ENCODE measurements around the gene SCAF8.
"Not testable (repeated sequence)": the region's sequence is repeated elsewhere in the genome, so short reads cannot be mapped to it uniquely, and the experiment has no call there.

SCAF8 gene

DNA sequence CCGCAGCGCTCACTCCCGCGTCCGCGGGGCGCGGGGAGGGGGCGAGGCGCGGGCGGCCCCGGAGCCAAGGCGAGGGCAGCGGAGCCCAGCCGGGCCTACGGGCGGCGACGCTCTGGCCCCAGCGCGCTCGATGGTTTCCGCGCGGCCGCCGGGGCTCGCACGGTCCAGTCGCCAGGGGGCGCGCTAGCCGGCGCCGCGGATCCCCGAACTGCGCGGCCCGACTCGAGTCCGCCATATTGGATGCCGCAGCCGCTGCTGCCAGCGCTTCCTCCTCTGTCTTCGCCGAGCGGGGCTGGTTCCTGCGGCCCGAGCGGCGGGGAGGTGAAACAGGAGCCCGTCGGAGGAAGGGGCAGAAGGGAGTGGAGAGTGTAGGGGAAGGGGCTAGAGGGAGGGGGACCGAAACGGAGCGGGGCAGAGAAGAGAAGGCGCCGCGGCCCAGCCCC, at the start of gene SCAF8:
Gene SCAF8, plus strand, starts transcription at position 234 of the 443 bp plus-strand sequence. CDS start 485 bp downstream, outside the sequence.
- in situ Hi-C loops (cut with HindIII; ENCODE audit: low pct_unique_long_range_greater_than_20kb, low sequenced_read_pairs): no loop called here
- DNase-seq (ENCODE audit: low read depth in 1 of 2, low spot score in 1 of 2): peak; percentile 50 to 84
- TF ChIP-seq JUND (IDR thresholded peaks at IDR 0.05; ENCODE audit: low read depth): no peak

DNA sequence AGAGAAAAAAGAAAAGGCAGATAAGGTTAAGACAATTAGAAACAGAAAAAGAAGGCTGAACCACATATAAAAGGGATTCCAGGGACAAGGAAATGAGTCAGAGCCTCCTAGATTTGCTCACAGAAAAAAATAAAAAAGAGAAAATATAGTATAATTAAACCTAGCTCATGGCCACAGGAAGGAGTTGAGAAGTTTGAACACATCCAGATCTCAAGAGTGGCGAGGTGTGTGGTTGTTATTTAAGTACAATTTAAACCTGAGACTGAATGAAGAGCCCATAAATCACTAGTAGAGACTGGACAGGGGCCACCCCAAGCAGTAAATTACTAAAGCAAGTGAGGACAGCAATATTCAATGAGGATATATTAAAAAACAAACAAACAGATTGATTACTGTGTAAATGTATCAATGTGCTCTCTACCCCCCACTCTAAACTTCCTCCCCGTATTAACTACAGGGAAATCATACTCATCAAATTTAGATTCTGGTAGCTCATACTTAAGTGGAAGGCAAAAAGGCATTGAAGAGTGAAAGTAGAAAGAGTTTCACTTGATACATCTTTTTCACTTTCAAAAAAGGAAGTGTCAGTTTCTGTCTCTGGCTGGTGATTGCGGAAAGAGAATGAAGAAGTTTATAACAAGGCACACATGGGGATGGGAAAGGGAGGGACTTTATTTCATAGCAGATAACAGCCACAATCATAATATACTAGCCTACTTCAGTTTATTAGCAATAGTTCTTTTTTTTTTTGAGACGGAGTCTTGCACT, 49.3 kb upstream of the SCAF8 start:
- no peak for DNase-seq (ENCODE audit: low read depth in 1 of 2, low spot score in 1 of 2)
- in situ Hi-C loops (cut with HindIII; ENCODE audit: low pct_unique_long_range_greater_than_20kb, low sequenced_read_pairs): no loop called here
- TF ChIP-seq JUND (IDR thresholded peaks at IDR 0.05; ENCODE audit: low read depth): no peak

- TF ChIP-seq JUND (IDR thresholded peaks at IDR 0.05; ENCODE audit: low read depth): no peak
- in situ Hi-C loops (cut with HindIII; ENCODE audit: low pct_unique_long_range_greater_than_20kb, low sequenced_read_pairs): no loop called here
- DNase-seq (ENCODE audit: low read depth in 1 of 2, low spot score in 1 of 2): no peak
Measured at GRCh38 chr6:154686162-154686561, 47.1 kb upstream of the SCAF8 start.

GRCh38 chr6:154689493-154690255, 43.5 kb upstream of the SCAF8 start:
- DNase-seq (ENCODE audit: low read depth in 1 of 2, low spot score in 1 of 2): no peak
- in situ Hi-C loops (cut with HindIII; ENCODE audit: low pct_unique_long_range_greater_than_20kb, low sequenced_read_pairs): no loop called here
- TF ChIP-seq JUND (IDR thresholded peaks at IDR 0.05; ENCODE audit: low read depth): no peak

DNA sequence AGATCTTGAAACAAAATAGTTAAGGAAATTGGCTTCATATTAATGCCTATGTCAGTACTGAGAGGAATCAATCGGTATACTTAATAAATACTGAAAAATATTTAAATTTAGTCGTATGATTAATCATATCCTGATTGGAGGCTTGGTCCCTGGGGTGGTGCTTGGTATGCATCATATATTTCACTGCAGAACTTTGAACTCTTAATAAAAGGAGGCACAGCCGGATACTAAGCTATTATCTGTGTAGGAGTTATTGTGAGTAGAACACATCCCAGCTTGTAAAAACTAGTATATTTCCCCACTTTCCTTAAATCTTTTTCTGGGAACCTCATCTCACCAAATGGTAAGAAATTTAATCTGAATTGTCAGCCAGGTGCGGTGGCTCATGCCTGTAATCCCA, 42.4 kb upstream of the SCAF8 start:
- no peak for DNase-seq (ENCODE audit: low read depth in 1 of 2, low spot score in 1 of 2)
- in situ Hi-C loops (cut with HindIII; ENCODE audit: low pct_unique_long_range_greater_than_20kb, low sequenced_read_pairs): no loop called here
- no peak for TF ChIP-seq JUND (IDR thresholded peaks at IDR 0.05; ENCODE audit: low read depth)

- DNase-seq (ENCODE audit: low read depth in 1 of 2, low spot score in 1 of 2): no peak
- no peak for TF ChIP-seq JUND (IDR thresholded peaks at IDR 0.05; ENCODE audit: low read depth)
- in situ Hi-C loops (cut with HindIII; ENCODE audit: low pct_unique_long_range_greater_than_20kb, low sequenced_read_pairs): no loop called here
Measured at GRCh38 chr6:154696661-154697060, 36.6 kb upstream of the SCAF8 start.

DNA sequence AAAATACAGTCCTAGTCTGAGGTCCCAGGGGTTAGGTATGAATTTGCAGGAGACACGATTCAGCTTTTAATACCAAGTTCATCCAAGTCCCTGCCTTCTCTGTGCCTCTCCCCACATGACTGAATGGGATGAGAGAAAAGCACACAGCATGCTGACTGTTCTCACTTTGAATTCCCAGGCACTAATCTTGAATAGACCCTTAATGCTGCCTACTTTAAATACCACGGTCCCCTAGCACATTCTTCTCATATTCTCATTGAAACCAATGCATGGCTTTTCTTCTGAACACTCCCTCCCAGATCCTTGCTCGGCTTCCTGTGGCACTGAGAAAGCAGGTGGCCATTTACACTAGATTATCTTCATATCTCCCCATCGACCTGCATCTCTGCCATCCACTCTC, 30.1 kb upstream of the SCAF8 start:
- in situ Hi-C loops (cut with HindIII; ENCODE audit: low pct_unique_long_range_greater_than_20kb, low sequenced_read_pairs): no loop called here
- TF ChIP-seq JUND (IDR thresholded peaks at IDR 0.05; ENCODE audit: low read depth): no peak
- no peak for DNase-seq (ENCODE audit: low read depth in 1 of 2, low spot score in 1 of 2)

- in situ Hi-C loops (cut with HindIII; ENCODE audit: low pct_unique_long_range_greater_than_20kb, low sequenced_read_pairs): no loop called here
- no peak for TF ChIP-seq JUND (IDR thresholded peaks at IDR 0.05; ENCODE audit: low read depth)
- peak in 1 of 2 experiments; percentile 5 for DNase-seq (ENCODE audit: low read depth in 1 of 2, low spot score in 1 of 2)
Measured at GRCh38 chr6:154705471-154706113, 27.6 kb upstream of the SCAF8 start.

DNA sequence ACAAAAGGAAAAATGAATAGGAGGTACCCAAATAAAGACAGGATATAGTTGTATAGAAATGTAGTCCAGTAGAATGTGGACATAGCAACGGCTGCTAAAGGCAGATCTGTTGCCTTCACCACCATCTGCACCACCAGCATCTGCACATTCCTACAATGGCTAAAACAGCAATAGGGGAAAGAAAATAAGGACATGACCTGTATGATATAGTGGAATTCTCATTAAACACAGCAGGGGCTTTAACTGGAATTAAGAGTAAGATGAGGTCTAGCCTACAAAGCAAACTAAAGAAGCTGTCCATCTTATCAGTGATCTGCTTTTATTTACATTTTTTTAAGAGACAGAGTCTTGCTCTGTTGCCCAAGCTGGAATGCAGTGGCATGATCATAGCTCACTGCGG, 26.8 kb upstream of the SCAF8 start:
- TF ChIP-seq JUND (IDR thresholded peaks at IDR 0.05; ENCODE audit: low read depth): no peak
- DNase-seq (ENCODE audit: low read depth in 1 of 2, low spot score in 1 of 2): no peak
- in situ Hi-C loops (cut with HindIII; ENCODE audit: low pct_unique_long_range_greater_than_20kb, low sequenced_read_pairs): no loop called here

- DNase-seq (ENCODE audit: low read depth in 1 of 2, low spot score in 1 of 2): no peak
- in situ Hi-C loops (cut with HindIII; ENCODE audit: low pct_unique_long_range_greater_than_20kb, low sequenced_read_pairs): no loop called here
- TF ChIP-seq JUND (IDR thresholded peaks at IDR 0.05; ENCODE audit: low read depth): no peak
Measured at GRCh38 chr6:154709621-154710020, 23.6 kb upstream of the SCAF8 start.

- TF ChIP-seq JUND (IDR thresholded peaks at IDR 0.05; ENCODE audit: low read depth): no peak
- in situ Hi-C loops (cut with HindIII; ENCODE audit: low pct_unique_long_range_greater_than_20kb, low sequenced_read_pairs): no loop called here
- no peak for DNase-seq (ENCODE audit: low read depth in 1 of 2, low spot score in 1 of 2)
Measured at GRCh38 chr6:154710689-154711088, 22.5 kb upstream of the SCAF8 start.

- in situ Hi-C loops (cut with HindIII; ENCODE audit: low pct_unique_long_range_greater_than_20kb, low sequenced_read_pairs): no loop called here
- TF ChIP-seq JUND (IDR thresholded peaks at IDR 0.05; ENCODE audit: low read depth): no peak
- no peak for DNase-seq (ENCODE audit: low read depth in 1 of 2, low spot score in 1 of 2)
Measured at GRCh38 chr6:154715446-154715845, 17.8 kb upstream of the SCAF8 start.

DNA sequence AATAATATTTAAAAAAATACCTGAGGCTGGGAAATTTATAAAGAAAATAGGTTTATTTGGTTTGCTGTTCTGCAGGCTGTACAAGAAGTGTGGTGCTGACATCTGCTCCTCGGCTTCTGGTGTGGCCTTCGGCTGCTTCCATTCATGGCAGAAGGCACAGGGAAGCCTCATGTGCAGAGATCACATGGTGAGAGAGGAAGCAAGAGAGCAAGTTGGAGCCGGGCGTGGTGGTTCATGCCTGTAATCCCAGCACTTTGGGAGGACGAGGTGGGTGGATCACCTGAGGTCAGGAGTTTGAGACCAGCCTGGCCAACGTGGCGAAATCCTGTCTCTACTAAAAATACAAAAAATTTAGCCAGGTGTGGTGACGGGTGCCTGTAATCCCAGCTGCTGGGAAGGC, 16.9 kb upstream of the SCAF8 start:
- DNase-seq (ENCODE audit: low read depth in 1 of 2, low spot score in 1 of 2); in situ Hi-C loops (cut with HindIII; ENCODE audit: low pct_unique_long_range_greater_than_20kb, low sequenced_read_pairs): not testable (repeated sequence)
